ENCODE measurements around the gene MDC1.
A peak's percentile ranks its signal among the peaks of the same experiment; 100 is the strongest.

The MDC1 gene

GRCh38 chr6:30754631-30755030, 37.5 kb upstream of the MDC1 start:
- Histone ChIP-seq H3K4me3 (ENCODE audit: low read depth, low read length) (no peak overlapping the region), H3K27ac (peak overlapping the region; percentile 99)
- no peak for TF ChIP-seq CTCF (IDR thresholded peaks at IDR 0.05; ENCODE audit: low read depth, low read length, missing control alignments)

GRCh38 chr6:30752157-30752927, 35.3 kb upstream of the MDC1 start:
- in situ Hi-C loops (cut with HindIII; ENCODE audit: low pct_ligation_motif_present, low sequenced_read_pairs) = no loop called here
- peak; percentile 100 for DNase-seq
- Histone ChIP-seq H3K36me3 (replicated peaks) (no peaks in the 10 kb centered on the region), H3K27ac (peak overlapping the region; percentile 99), H3K4me3 (ENCODE audit: low read depth, low read length) (no peak overlapping the region), H3K27me3 (replicated peaks) (no peaks in the 10 kb centered on the region)
- TF ChIP-seq CTCF (IDR thresholded peaks at IDR 0.05; ENCODE audit: low read depth, low read length, missing control alignments) = peak; percentile 28

More at GRCh38 chr6:30754631-30755030, 37.5 kb upstream of the MDC1 start:
- DNase-seq = no peak
- no peaks in the 10 kb centered on the region for H3K27me3 ChIP-seq (replicated peaks)
- H3K36me3 ChIP-seq (replicated peaks) = no peaks in the 10 kb centered on the region
- in situ Hi-C loops (cut with HindIII; ENCODE audit: low pct_ligation_motif_present, low sequenced_read_pairs) = no loop called here

- H3K27me3 ChIP-seq (replicated peaks) = no peaks in the 10 kb centered on the region
- TF ChIP-seq CTCF (IDR thresholded peaks at IDR 0.05; ENCODE audit: low read depth, low read length, missing control alignments) = no peak
- DNase-seq = no peak
- H3K27ac ChIP-seq = peak overlapping the region; percentile 99
- H3K36me3 ChIP-seq (replicated peaks) = no peaks in the 10 kb centered on the region
- in situ Hi-C loops (cut with HindIII; ENCODE audit: low pct_ligation_motif_present, low sequenced_read_pairs) = no loop called here
- H3K4me3 ChIP-seq (ENCODE audit: low read depth, low read length) = no peak overlapping the region
These were observed 33.2 kb upstream of the MDC1 start for GRCh38 chr6:30750379-30750668.

GRCh38 chr6:30749554-30750378, 32.7 kb upstream of the MDC1 start:
- Histone ChIP-seq H3K36me3 (replicated peaks) (no peaks in the 10 kb centered on the region), H3K4me3 (ENCODE audit: low read depth, low read length) (no peak overlapping the region), H3K27ac (peak overlapping the region; percentile 99), H3K27me3 (replicated peaks) (no peaks in the 10 kb centered on the region)
- in situ Hi-C loops (cut with HindIII; ENCODE audit: low pct_ligation_motif_present, low sequenced_read_pairs) = no loop called here
- no peak for TF ChIP-seq CTCF (IDR thresholded peaks at IDR 0.05; ENCODE audit: low read depth, low read length, missing control alignments)
- DNase-seq = no peak

GRCh38 chr6:30748851-30749540, 31.9 kb upstream of the MDC1 start:
- in situ Hi-C loops (cut with HindIII; ENCODE audit: low pct_ligation_motif_present, low sequenced_read_pairs) = no loop called here
- H3K27me3 ChIP-seq (replicated peaks) = no peaks in the 10 kb centered on the region
- peaks cover 2% of the 10 kb centered on the region for H3K36me3 ChIP-seq (replicated peaks)
- H3K27ac ChIP-seq = peak overlapping the region; percentile 99
- no peak overlapping the region for H3K4me3 ChIP-seq (ENCODE audit: low read depth, low read length)
- no peak for TF ChIP-seq CTCF (IDR thresholded peaks at IDR 0.05; ENCODE audit: low read depth, low read length, missing control alignments)
- DNase-seq = no peak
